PC-9 (cell line): Measurements from ENCODE around the gene MPIG6B. TPM values are rescaled to one million over a fixed set of nuclear protein-coding genes. Genes with fewer than 3 reads are reported as not detected.
A peak's percentile ranks its signal among the peaks of the same experiment; 100 is the strongest.

Experiments used
- BruUV-seq: library from RNA; stranded (reverse); fragments of 400-500 nt; replicated peaks from 2 replicates; lab custom pipeline; 2021; lab: Mats Ljungman, UMichigan
- CTCF ChIA-PET: fragments of 300-600 bp; sonication (Branson Sonifier 250); formaldehyde crosslinking; loops from one replicate; lab custom pipeline; 2022; ENCODE audit warnings: antibody characterized with exemption; lab: Charles Lee
- POLR2A ChIA-PET: fragments of 300-600 bp; sonication (Branson Sonifier 250); formaldehyde crosslinking; loops from one replicate; lab custom pipeline; 2022; ENCODE audit warnings: antibody characterized with exemption; ENCODE audit not compliant: unreplicated experiment; lab: Charles Lee
- DNase-seq, 2 experiments: peaks; one replicate each; pipeline versions ENCODE4 v3.0.0 to v3.0.0-alpha.2; 2015 to 2022; ENCODE audit warnings: mixed read lengths in 1 of 2
- H2AFZ ChIP-seq: fragments of 200-600 bp; sonication (generic); 2 replicates; pipeline ENCODE4 v1.8.1; 2017; ENCODE audit warnings: antibody characterized with exemption
- H3F3A ChIP-seq: fragments of 200-600 bp; sonication (generic); 2 replicates; pipeline ENCODE4 v1.8.1; 2017; ENCODE audit warnings: antibody characterized with exemption, mild to moderate bottlenecking, low read depth; ENCODE audit not compliant: insufficient read depth
- H3K27ac ChIP-seq: fragments of 200-600 bp; sonication (generic); 2 replicates; pipeline ENCODE4 v1.6.1; 2016; ENCODE audit warnings: mixed run types
- H3K27me3 ChIP-seq: fragments of 200-600 bp; sonication (generic); 2 replicates; pipeline ENCODE4 v1.6.1; 2016; ENCODE audit warnings: low read depth, mixed run types; ENCODE audit not compliant: insufficient read depth
- H3K36me3 ChIP-seq: fragments of 200-600 bp; sonication (generic); 2 replicates; pipeline ENCODE4 v1.6.1; 2016; ENCODE audit warnings: low read depth, mixed run types
- H3K4me1 ChIP-seq: fragments of 200-600 bp; sonication (generic); replicated peaks from 2 replicates; pipeline ENCODE4 v1.6.1; 2016; ENCODE audit warnings: mixed run types; ENCODE audit not compliant: insufficient read depth
- H3K4me2 ChIP-seq: fragments of 200-600 bp; sonication (generic); 2 replicates; pipeline ENCODE4 v1.6.1; 2017; ENCODE audit warnings: mixed run types
- H3K4me3 ChIP-seq: fragments of 200-600 bp; sonication (generic); 2 replicates; pipeline ENCODE4 v1.6.1; 2016; ENCODE audit warnings: mixed run types
- H3K79me2 ChIP-seq: fragments of 200-600 bp; sonication (generic); 2 replicates; pipeline ENCODE4 v1.6.1; 2017; ENCODE audit warnings: low read depth, mixed run types
- H3K9me2 ChIP-seq: fragments of 200-600 bp; sonication (generic); 2 replicates; pipeline ENCODE4 v1.8.1; 2017; ENCODE audit warnings: mild to moderate bottlenecking; ENCODE audit not compliant: insufficient read depth
- H3K9me3 ChIP-seq: fragments of 200-600 bp; sonication (generic); 2 replicates; pipeline ENCODE4 v1.8.1; 2016; ENCODE audit warnings: low read depth; ENCODE audit not compliant: insufficient read depth
- H4K20me1 ChIP-seq: fragments of 200-600 bp; sonication (generic); 2 replicates; pipeline ENCODE4 v1.8.1; 2017; ENCODE audit not compliant: insufficient read depth
- EZH2 ChIP-seq: fragments of 200-600 bp; sonication (generic); IDR thresholded peaks from 2 replicates; pipeline ENCODE4 v1.8.0; 2017; ENCODE audit warnings: antibody characterized with exemption, low read depth
- intact Hi-C: fragments of 100-400 bp; cut with micrococcal nuclease; formaldehyde crosslinking; loops from one replicate; pipeline ENCODE4 v1.10.0; 2022; ENCODE audit not compliant: unreplicated experiment
- total RNA-seq: library from RNA; stranded (reverse); gene quantifications from 2 replicates; pipeline ENCODE4 v1.2.3, GENCODE V29; 2021
- TF ChIP-seq, protein P1 (sequence below): fragments of 200-600 bp; sonication (generic); conservative IDR thresholded peaks from 2 replicates; pipeline ENCODE4 v1.6.1; 2017; ENCODE audit warnings: mixed run types, antibody characterized with exemption, mild to moderate bottlenecking, moderate library complexity

MPIG6B gene
- total RNA-seq, 1 experiment from 2014 or later, result 0.59 TPM

DNA sequence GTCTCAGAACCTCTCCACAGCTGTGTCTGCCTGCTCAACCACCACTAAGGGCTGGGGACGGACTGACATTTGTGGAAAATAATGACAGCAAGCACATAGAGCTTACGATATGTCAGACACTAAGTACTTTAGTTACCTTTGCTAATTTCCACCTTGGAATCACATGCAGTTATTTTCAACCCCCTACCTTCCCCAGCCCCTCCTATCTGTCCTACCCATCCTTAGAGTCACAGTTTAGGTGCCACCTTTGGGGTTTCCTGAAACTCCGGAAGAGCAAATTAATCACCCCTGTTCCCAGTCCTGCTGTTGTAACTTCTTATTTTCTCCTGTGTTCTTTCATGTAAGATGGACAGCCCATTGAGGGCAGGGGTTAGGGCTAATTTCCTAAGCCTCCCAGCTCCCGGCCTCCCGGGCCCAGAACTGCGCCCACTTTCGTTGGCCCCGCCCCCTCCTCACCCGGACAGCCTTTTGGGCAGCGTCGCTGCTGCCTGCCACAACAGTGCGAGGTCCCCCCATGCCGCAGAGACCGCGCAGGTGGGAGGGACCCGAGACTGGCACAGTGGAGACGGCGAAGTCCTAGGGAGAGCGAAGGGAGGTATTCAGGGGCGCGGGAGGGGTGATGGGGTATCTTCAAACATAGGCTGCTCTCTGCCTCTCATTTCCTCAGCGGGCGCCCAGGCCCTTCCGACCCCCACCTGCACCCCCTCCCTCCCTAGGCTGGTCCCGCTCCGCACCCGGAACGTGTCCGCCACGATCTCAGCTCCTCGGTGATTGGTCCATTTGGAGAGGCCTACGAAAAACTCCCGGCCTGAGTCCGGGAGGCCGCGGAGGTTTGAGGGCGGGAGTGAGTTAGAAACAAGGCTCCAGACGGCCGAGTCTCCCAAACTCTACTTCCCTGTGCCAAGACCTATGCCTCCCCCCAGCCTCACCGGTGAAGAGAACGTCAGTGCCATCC, 4.8 kb downstream of the MPIG6B start:
- Histone ChIP-seq H3K4me2 (no peak overlapping the region), H3F3A (peaks cover 48% of the 10 kb centered on the region), H4K20me1 (peaks cover 16% of the 10 kb centered on the region), H3K4me3 (no peak overlapping the region), H3K27me3 (no peaks in the 10 kb centered on the region), H3K9me2 (no peaks in the 10 kb centered on the region), H3K9me3 (no peaks in the 10 kb centered on the region), H3K79me2 (peaks cover 10% of the 10 kb centered on the region), H3K27ac (no peak overlapping the region), H2AFZ (no peak overlapping the region), H3K4me1 (peaks cover 4% of the 10 kb centered on the region), H3K36me3 (peaks cover 24% of the 10 kb centered on the region)
- DNase-seq, result no peak
- ChIA-PET CTCF (interaction anchor here (0.7 kb wide), 1 partner anchor 10 kb away, joined by 12 read pairs; no protein-coding TSS in a partner anchor), POLR2A (interaction anchor here (0.5 to 0.6 kb wide), 2 partner anchors 43 to 170 kb away, joined by 3 to 4 read pairs; no protein-coding TSS in a partner anchor)
- intact Hi-C loops, result no loop called here
- BruUV-seq, result no TSS peak
- TF ChIP-seq, protein P1, sequence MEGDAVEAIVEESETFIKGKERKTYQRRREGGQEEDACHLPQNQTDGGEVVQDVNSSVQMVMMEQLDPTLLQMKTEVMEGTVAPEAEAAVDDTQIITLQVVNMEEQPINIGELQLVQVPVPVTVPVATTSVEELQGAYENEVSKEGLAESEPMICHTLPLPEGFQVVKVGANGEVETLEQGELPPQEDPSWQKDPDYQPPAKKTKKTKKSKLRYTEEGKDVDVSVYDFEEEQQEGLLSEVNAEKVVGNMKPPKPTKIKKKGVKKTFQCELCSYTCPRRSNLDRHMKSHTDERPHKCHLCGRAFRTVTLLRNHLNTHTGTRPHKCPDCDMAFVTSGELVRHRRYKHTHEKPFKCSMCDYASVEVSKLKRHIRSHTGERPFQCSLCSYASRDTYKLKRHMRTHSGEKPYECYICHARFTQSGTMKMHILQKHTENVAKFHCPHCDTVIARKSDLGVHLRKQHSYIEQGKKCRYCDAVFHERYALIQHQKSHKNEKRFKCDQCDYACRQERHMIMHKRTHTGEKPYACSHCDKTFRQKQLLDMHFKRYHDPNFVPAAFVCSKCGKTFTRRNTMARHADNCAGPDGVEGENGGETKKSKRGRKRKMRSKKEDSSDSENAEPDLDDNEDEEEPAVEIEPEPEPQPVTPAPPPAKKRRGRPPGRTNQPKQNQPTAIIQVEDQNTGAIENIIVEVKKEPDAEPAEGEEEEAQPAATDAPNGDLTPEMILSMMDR, result no peak
- TF ChIP-seq EZH2, result no peak

DNA sequence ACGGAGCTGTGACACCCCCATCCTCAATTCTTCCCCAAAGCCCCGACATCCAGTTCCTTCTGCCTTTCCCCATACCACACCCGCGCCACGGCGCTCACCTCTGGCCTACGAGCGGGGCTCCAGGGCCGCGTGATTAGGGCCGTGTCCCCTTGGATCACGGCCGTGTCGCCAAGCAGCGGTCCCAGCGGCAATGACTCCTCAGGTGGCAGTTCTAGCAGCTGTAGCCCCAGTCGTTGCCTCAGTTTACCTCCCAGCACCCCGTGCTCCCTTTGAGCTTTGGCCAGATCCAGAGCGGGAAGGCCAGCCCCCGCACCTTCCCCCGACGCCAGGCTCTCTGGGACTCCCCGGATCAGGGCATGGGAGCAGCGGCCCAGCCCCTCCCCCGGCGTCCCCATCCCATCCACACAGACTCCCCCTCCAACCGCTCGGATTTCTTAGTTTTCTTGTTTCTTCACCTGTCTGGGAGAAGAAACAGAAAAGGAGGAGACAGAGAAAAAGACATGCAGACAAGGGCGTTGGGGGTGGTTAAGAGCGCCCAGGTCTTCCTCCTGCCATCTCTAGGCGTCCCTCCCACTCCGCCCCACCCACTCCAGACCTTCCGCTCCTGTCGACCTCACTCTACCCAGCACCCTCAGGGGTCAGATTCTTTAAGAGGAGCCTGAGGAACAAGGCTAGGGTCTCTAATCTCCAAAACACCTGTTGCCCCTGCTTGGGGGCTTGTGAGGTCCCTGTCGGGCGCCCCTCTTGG, 5.8 kb downstream of the MPIG6B start, which contains the start of gene DDAH2:
TSS of gene DDAH2 (minus strand) at position 533 of the 748 bp plus-strand sequence. CDS start at position 395, 138 bp downstream.
- peaks cover 24% of the 10 kb centered on the region for H4K20me1 ChIP-seq
- TF ChIP-seq EZH2, result no peak
- TF ChIP-seq, protein P1, result peak; percentile 81
- POLR2A ChIA-PET, result interaction anchor here (0.5 kb wide), 2 partner anchors 169 kb away, joined by 3 to 5 read pairs; no protein-coding TSS in a partner anchor
- no TSS peak for BruUV-seq
- CTCF ChIA-PET, result interaction anchor here (0.7 to 1.4 kb wide), 2 partner anchors 9 to 41 kb away, joined by 10 to 12 read pairs; no protein-coding TSS in a partner anchor
- no peaks in the 10 kb centered on the region for H3K27me3 ChIP-seq
- H3K79me2 ChIP-seq, result peaks cover 19% of the 10 kb centered on the region
- H3K4me2 ChIP-seq, result peak within 1 kb of the TSS; percentile 73
- no peak within 1 kb of the TSS for H3K27ac ChIP-seq
- H3K9me3 ChIP-seq, result no peaks in the 10 kb centered on the region
- peaks cover 9% of the 10 kb centered on the region for H3K4me1 ChIP-seq
- DNase-seq, result no peak
- peaks cover 33% of the 10 kb centered on the region for H3K36me3 ChIP-seq
- H3K9me2 ChIP-seq, result no peaks in the 10 kb centered on the region
- H3K4me3 ChIP-seq, result peak within 1 kb of the TSS; percentile 81
- H2AFZ ChIP-seq, result peak within 1 kb of the TSS; percentile 78
- intact Hi-C loops, result loop anchor here (1.0 kb wide), 2 partner anchors 9 to 40 kb away; no protein-coding TSS in a partner anchor
- peaks cover 58% of the 10 kb centered on the region for H3F3A ChIP-seq
